PC-9 (cell line): ENCODE data around the gene PLPP1. TPM values are rescaled to one million over a fixed set of nuclear protein-coding genes. Genes with fewer than 3 reads are reported as not detected.

Experiments
- BruUV-seq: library from RNA; stranded (reverse); fragments of 400-500 nt; replicated peaks from 2 replicates; lab custom pipeline; 2021; lab: Mats Ljungman, UMichigan
- CTCF ChIA-PET: fragments of 300-600 bp; sonication (Branson Sonifier 250); formaldehyde crosslinking; loops from one replicate; lab custom pipeline; 2022; ENCODE audit warnings: antibody characterized with exemption; lab: Charles Lee
- POLR2A ChIA-PET: fragments of 300-600 bp; sonication (Branson Sonifier 250); formaldehyde crosslinking; loops from one replicate; lab custom pipeline; 2022; ENCODE audit warnings: antibody characterized with exemption; ENCODE audit not compliant: unreplicated experiment; lab: Charles Lee
- DNase-seq, 2 experiments: peaks; one replicate each; pipeline versions ENCODE4 v3.0.0 to v3.0.0-alpha.2; 2015 to 2022; ENCODE audit warnings: mixed read lengths in 1 of 2
- H2AFZ ChIP-seq: fragments of 200-600 bp; sonication (generic); 2 replicates; pipeline ENCODE4 v1.8.1; 2017; ENCODE audit warnings: antibody characterized with exemption
- H3F3A ChIP-seq: fragments of 200-600 bp; sonication (generic); 2 replicates; pipeline ENCODE4 v1.8.1; 2017; ENCODE audit warnings: antibody characterized with exemption, mild to moderate bottlenecking, low read depth; ENCODE audit not compliant: insufficient read depth
- H3K27ac ChIP-seq: fragments of 200-600 bp; sonication (generic); 2 replicates; pipeline ENCODE4 v1.6.1; 2016; ENCODE audit warnings: mixed run types
- H3K27me3 ChIP-seq: fragments of 200-600 bp; sonication (generic); 2 replicates; pipeline ENCODE4 v1.6.1; 2016; ENCODE audit warnings: low read depth, mixed run types; ENCODE audit not compliant: insufficient read depth
- H3K36me3 ChIP-seq: fragments of 200-600 bp; sonication (generic); 2 replicates; pipeline ENCODE4 v1.6.1; 2016; ENCODE audit warnings: low read depth, mixed run types
- H3K4me1 ChIP-seq: fragments of 200-600 bp; sonication (generic); replicated peaks from 2 replicates; pipeline ENCODE4 v1.6.1; 2016; ENCODE audit warnings: mixed run types; ENCODE audit not compliant: insufficient read depth
- H3K4me2 ChIP-seq: fragments of 200-600 bp; sonication (generic); 2 replicates; pipeline ENCODE4 v1.6.1; 2017; ENCODE audit warnings: mixed run types
- H3K4me3 ChIP-seq: fragments of 200-600 bp; sonication (generic); 2 replicates; pipeline ENCODE4 v1.6.1; 2016; ENCODE audit warnings: mixed run types
- H3K79me2 ChIP-seq: fragments of 200-600 bp; sonication (generic); 2 replicates; pipeline ENCODE4 v1.6.1; 2017; ENCODE audit warnings: low read depth, mixed run types
- H3K9me2 ChIP-seq: fragments of 200-600 bp; sonication (generic); 2 replicates; pipeline ENCODE4 v1.8.1; 2017; ENCODE audit warnings: mild to moderate bottlenecking; ENCODE audit not compliant: insufficient read depth
- H3K9me3 ChIP-seq: fragments of 200-600 bp; sonication (generic); 2 replicates; pipeline ENCODE4 v1.8.1; 2016; ENCODE audit warnings: low read depth; ENCODE audit not compliant: insufficient read depth
- H4K20me1 ChIP-seq: fragments of 200-600 bp; sonication (generic); 2 replicates; pipeline ENCODE4 v1.8.1; 2017; ENCODE audit not compliant: insufficient read depth
- CTCF ChIP-seq: fragments of 200-600 bp; sonication (generic); conservative IDR thresholded peaks from 2 replicates; pipeline ENCODE4 v1.6.1; 2017; ENCODE audit warnings: mixed run types, antibody characterized with exemption, mild to moderate bottlenecking, moderate library complexity
- EZH2 ChIP-seq: fragments of 200-600 bp; sonication (generic); IDR thresholded peaks from 2 replicates; pipeline ENCODE4 v1.8.0; 2017; ENCODE audit warnings: antibody characterized with exemption, low read depth
- intact Hi-C: fragments of 100-400 bp; cut with micrococcal nuclease; formaldehyde crosslinking; loops from one replicate; pipeline ENCODE4 v1.10.0; 2022; ENCODE audit not compliant: unreplicated experiment
- total RNA-seq: library from RNA; stranded (reverse); gene quantifications from 2 replicates; pipeline ENCODE4 v1.2.3, GENCODE V29; 2021

Gene PLPP1
- total RNA-seq, 1 experiment from 2014 or later: 12.2 TPM

- POLR2A ChIA-PET: interaction anchor here (0.6 kb wide), 1 partner anchor 85 kb away, joined by 11 read pairs; no protein-coding TSS in a partner anchor
- H3K4me3 ChIP-seq: no peak overlapping the region
- H2AFZ ChIP-seq: no peak overlapping the region
- H3K79me2 ChIP-seq: no peaks in the 10 kb centered on the region
- no TSS peak for BruUV-seq
- no peaks in the 10 kb centered on the region for H3K27me3 ChIP-seq
- intact Hi-C loops: no loop called here
- CTCF ChIA-PET: no interaction called here
- 0 out of 2 replicates have a peak, but pooled peaks cover 7% of the 10 kb centered on the region for H3K4me1 ChIP-seq
- H3K9me2 ChIP-seq: no peaks in the 10 kb centered on the region
- no peak overlapping the region for H3K4me2 ChIP-seq
- H3K36me3 ChIP-seq: no peaks in the 10 kb centered on the region
- no peak for DNase-seq
- TF ChIP-seq CTCF (no peak), EZH2 (no peak)
- H3F3A ChIP-seq: no peaks in the 10 kb centered on the region
- no peaks in the 10 kb centered on the region for H3K9me3 ChIP-seq
- no peaks in the 10 kb centered on the region for H4K20me1 ChIP-seq
- H3K27ac ChIP-seq: no peak overlapping the region
These were observed 9.9 kb downstream of the PLPP1 start for GRCh38 chr5:55524816-55525215.

GRCh38 chr5:55523293-55523692, 11.5 kb downstream of the PLPP1 start:
- H3K27ac ChIP-seq: no peak overlapping the region
- H3K9me3 ChIP-seq: no peaks in the 10 kb centered on the region
- H3K36me3 ChIP-seq: no peaks in the 10 kb centered on the region
- intact Hi-C loops: no loop called here
- DNase-seq: no peak
- H3K27me3 ChIP-seq: no peaks in the 10 kb centered on the region
- no peaks in the 10 kb centered on the region for H3K9me2 ChIP-seq
- peaks cover 20% of the 10 kb centered on the region for H3K4me1 ChIP-seq
- no TSS peak for BruUV-seq
- no peaks in the 10 kb centered on the region for H3F3A ChIP-seq
- no peak overlapping the region for H3K4me2 ChIP-seq
- H2AFZ ChIP-seq: no peak overlapping the region
- ChIA-PET POLR2A (no interaction called here), CTCF (no interaction called here)
- no peak for TF ChIP-seq EZH2
- no peak for TF ChIP-seq CTCF
- H3K4me3 ChIP-seq: no peak overlapping the region
- H4K20me1 ChIP-seq: no peaks in the 10 kb centered on the region
- no peaks in the 10 kb centered on the region for H3K79me2 ChIP-seq

GRCh38 chr5:55521881-55522280, 12.9 kb downstream of the PLPP1 start:
- H3K4me3 ChIP-seq: no peak overlapping the region
- POLR2A ChIA-PET: no interaction called here
- no peaks in the 10 kb centered on the region for H3K27me3 ChIP-seq
- no peaks in the 10 kb centered on the region for H3K9me2 ChIP-seq
- DNase-seq: no peak
- no peaks in the 10 kb centered on the region for H3F3A ChIP-seq
- no peaks in the 10 kb centered on the region for H3K36me3 ChIP-seq
- CTCF ChIA-PET: no interaction called here
- BruUV-seq: no TSS peak
- intact Hi-C loops: no loop called here
- no peaks in the 10 kb centered on the region for H3K9me3 ChIP-seq
- no peaks in the 10 kb centered on the region for H3K79me2 ChIP-seq
- TF ChIP-seq CTCF (no peak), EZH2 (no peak)
- H4K20me1 ChIP-seq: no peaks in the 10 kb centered on the region
- H2AFZ ChIP-seq: no peak overlapping the region
- H3K27ac ChIP-seq: no peak overlapping the region
- no peak overlapping the region for H3K4me2 ChIP-seq
- H3K4me1 ChIP-seq: peaks cover 20% of the 10 kb centered on the region
